Brain microvascular endothelial cell (primary cell): ENCODE measurements around the gene CNN3.
A peak's percentile ranks its signal among the peaks of the same experiment; 100 is the strongest.

ENCODE experiments used
- DNase-seq: peaks from one replicate; pipeline ENCODE4 v3.0.0-alpha.2; 2020
- H3K27ac ChIP-seq: fragments of 250-450 bp; sonication (Bioruptor Pico); 2 replicates; pipeline ENCODE4 v1.5.1; 2020; ENCODE audit warnings: mild to moderate bottlenecking, moderate library complexity
- H3K27me3 ChIP-seq: fragments of 250-450 bp; sonication (Bioruptor Pico); replicated peaks from 2 replicates; pipeline ENCODE4 v1.5.1; 2020; ENCODE audit warnings: mild to moderate bottlenecking
- H3K36me3 ChIP-seq: fragments of 250-450 bp; sonication (Bioruptor Pico); replicated peaks from 2 replicates; pipeline ENCODE4 v1.5.1; 2020; ENCODE audit warnings: mild to moderate bottlenecking
- H3K4me3 ChIP-seq: 2 replicates; pipeline ENCODE4 v1.5.1; 2011; ENCODE audit warnings: low read depth, mild to moderate bottlenecking, control low read depth, low read length, moderate library complexity
- in situ Hi-C: cut with HindIII; loops from 2 replicates; pipeline ENCODE4 v1.10.0; 2017; ENCODE audit warnings: low sequenced_read_pairs, low pct_ligation_motif_present
- TF ChIP-seq, protein P1 (sequence below): IDR thresholded peaks from 2 replicates; pipeline ENCODE4 v1.5.1; 2011; ENCODE audit warnings: low read depth, mild to moderate bottlenecking, moderate library complexity, low read length, control low read depth, inconsistent platforms; ENCODE audit errors: missing control alignments

The CNN3 gene

DNA sequence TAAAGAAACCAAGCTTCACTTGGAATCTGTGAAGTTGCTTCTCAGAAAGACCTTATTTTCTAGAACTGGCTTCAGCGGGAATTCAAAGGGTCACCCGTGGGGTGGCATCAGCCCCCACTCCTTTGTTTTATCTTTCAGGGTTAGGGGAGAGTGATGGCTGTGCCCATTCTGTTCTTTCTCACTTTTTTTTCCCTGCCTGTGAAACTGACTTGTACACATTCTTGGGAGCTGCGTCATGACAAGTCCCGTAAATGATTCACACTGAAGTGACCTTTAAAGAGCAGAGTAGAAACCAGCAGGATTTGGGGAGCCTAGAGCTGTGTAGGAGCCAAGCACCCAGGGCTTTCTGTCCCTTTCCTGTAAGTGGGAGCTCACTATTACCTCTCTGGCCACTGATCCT is 63.0 kb downstream of the CNN3 start:
- TF ChIP-seq, protein P1, sequence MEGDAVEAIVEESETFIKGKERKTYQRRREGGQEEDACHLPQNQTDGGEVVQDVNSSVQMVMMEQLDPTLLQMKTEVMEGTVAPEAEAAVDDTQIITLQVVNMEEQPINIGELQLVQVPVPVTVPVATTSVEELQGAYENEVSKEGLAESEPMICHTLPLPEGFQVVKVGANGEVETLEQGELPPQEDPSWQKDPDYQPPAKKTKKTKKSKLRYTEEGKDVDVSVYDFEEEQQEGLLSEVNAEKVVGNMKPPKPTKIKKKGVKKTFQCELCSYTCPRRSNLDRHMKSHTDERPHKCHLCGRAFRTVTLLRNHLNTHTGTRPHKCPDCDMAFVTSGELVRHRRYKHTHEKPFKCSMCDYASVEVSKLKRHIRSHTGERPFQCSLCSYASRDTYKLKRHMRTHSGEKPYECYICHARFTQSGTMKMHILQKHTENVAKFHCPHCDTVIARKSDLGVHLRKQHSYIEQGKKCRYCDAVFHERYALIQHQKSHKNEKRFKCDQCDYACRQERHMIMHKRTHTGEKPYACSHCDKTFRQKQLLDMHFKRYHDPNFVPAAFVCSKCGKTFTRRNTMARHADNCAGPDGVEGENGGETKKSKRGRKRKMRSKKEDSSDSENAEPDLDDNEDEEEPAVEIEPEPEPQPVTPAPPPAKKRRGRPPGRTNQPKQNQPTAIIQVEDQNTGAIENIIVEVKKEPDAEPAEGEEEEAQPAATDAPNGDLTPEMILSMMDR = no peak
- Histone ChIP-seq H3K4me3 (no peak overlapping the region), H3K27me3 (no peaks in the 10 kb centered on the region), H3K27ac (peak overlapping the region; percentile 83), H3K36me3 (no peaks in the 10 kb centered on the region)
- in situ Hi-C loops = loop anchor here (25.0 kb wide), 1 partner anchor 173 kb away; no protein-coding TSS in a partner anchor
- peak; percentile 86 for DNase-seq

DNA sequence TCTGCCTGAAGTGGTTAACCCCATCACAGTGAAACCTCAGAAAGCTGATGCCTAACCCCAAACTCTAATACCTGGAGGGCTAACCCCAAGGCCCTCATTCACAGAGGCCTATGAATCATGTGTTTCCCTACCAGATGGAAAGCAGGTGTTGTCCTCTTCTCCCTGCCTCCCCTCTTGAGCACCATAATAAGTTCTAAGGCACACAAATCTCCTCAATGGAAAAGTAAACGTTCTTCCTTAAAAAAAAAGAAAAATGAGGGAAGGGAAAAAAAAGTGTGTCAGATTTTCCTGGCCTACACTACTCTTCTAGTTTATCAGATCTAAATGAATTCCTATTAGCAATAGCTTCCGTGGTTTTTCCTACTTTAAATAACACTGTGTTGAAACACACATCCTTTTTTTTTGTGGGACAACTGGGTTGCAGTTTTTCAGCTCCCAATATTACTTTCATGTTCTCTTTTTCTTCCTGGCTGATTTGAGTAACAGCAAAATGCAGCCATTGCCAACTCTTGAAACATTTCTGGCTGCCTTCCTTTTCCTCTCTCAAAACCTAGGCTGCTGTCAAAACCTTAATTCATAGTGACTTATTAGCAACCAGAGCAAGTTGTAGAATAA is 63.5 kb downstream of the CNN3 start:
- H3K4me3 ChIP-seq = no peak overlapping the region
- no peak for DNase-seq
- TF ChIP-seq, protein P1 = no peak
- no peaks in the 10 kb centered on the region for H3K36me3 ChIP-seq
- peak overlapping the region; percentile 83 for H3K27ac ChIP-seq
- no peaks in the 10 kb centered on the region for H3K27me3 ChIP-seq
- in situ Hi-C loops = loop anchor here (25.0 kb wide), 1 partner anchor 174 kb away; no protein-coding TSS in a partner anchor

DNA sequence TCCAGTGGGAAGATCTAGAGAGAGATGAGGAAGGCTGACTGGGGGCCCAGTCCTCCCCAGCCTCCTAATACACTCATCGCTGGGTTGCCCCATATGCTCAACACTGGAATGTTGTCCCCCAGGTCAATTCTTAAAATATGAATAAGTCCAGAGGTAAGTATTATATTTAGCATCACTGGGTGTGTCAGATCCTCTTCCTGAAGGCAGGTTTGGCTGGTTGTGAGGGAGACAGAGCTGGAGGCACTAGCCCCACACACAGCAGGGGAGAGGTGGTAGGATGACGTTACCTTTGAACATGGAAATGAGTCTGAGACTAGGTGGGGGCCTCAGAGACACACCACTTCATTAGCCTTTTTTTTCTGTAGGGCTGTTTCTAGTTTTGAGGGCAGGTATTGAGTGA is 64.2 kb downstream of the CNN3 start:
- Histone ChIP-seq H3K36me3 (no peaks in the 10 kb centered on the region), H3K27me3 (no peaks in the 10 kb centered on the region), H3K27ac (peak overlapping the region; percentile 83), H3K4me3 (no peak overlapping the region)
- in situ Hi-C loops = loop anchor here (25.0 kb wide), 1 partner anchor 175 kb away; no protein-coding TSS in a partner anchor
- DNase-seq = no peak
- TF ChIP-seq, protein P1 = no peak

DNA sequence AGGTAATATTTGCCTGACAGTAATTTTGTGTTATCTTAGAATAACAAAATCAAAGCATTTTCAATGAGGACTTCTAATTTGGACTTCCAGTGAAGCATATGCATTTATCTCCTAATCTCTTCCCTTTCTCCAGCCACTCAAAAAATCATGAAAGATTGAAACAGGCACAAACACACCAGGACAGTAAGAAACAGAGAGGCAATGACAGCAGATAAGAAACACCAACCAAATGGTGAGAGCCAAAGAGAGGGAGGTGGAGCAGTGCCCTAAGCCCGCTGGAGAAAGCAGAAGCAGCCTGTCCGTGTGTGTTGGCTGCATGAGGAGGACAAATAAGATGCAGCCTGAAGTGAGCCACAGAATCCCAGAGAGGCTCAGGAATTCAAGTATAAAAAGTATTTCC is 67.7 kb downstream of the CNN3 start:
- in situ Hi-C loops = loop anchor here (25.0 kb wide), 1 partner anchor 178 kb away; no protein-coding TSS in a partner anchor
- DNase-seq = no peak
- TF ChIP-seq, protein P1 = no peak
- Histone ChIP-seq H3K4me3 (no peak overlapping the region), H3K36me3 (no peaks in the 10 kb centered on the region), H3K27me3 (no peaks in the 10 kb centered on the region), H3K27ac (no peak overlapping the region)

DNA sequence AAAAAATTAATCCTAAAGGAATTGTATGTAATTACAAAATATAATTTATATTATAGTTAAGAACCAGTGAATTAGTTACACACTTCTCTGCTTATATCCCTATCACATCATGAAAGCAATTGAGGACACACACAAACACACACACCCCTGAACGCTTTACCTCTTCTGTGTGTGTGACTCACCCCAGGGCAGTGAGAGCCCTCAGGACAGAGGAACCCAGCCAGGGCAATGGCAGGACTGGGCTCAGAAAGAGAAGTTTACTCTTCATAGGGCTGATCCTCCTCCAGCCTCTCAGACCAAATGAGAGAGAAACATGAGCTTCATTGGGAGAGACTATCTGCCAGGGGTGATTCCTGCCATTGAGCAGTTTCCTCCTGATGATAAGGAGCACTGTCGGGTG is 68.6 kb downstream of the CNN3 start:
- no peak for DNase-seq
- H3K27ac ChIP-seq = no peak overlapping the region
- H3K36me3 ChIP-seq = no peaks in the 10 kb centered on the region
- no peak overlapping the region for H3K4me3 ChIP-seq
- in situ Hi-C loops = loop anchor here (25.0 kb wide), 1 partner anchor 179 kb away; no protein-coding TSS in a partner anchor
- H3K27me3 ChIP-seq = no peaks in the 10 kb centered on the region
- TF ChIP-seq, protein P1 = no peak
